ENCODE measurements around the gene ACP4. TPM values are rescaled to one million over a fixed set of nuclear protein-coding genes. Genes with fewer than 3 reads are reported as not detected.

The ACP4 gene
- total RNA-seq, 2 experiments from 2014 or later: not detected

DNA sequence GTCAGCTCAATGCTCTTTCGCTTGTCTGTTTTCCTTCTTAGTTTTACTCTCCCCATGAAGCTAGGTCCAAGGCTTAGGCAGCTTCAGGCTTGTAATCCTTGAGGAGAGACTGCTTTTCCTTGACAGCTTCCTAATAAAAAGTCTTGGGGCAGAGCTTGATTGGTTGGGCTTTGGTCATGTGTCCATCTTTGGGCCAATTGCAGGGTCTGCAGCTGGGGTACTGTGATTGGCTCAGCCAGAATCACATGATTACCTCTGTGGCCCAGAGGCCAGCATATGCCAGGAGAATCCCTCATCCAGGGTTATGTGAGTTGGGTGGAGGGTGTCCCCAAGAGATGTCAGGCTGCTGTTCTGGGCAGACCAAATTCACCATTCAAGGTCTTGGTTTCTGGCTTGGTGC is 25.2 kb downstream of the ACP4 start:
- Mint-ChIP-seq H3K27ac (no peak overlapping the region), H3K9me3 (no peaks in the 10 kb centered on the region), H3K4me3 (no peak overlapping the region), H3K27me3 (peaks cover 58% of the 10 kb centered on the region), H3K36me3 (ENCODE audit: low read depth) (peaks cover 3% of the 10 kb centered on the region), H3K4me1 (ENCODE audit: low read depth) (peaks cover 35% of the 10 kb centered on the region)
- DNase-seq (no peak), ATAC-seq (no peak)
- intact Hi-C loops (cut with micrococcal nuclease): no loop called here
- TF ChIP-seq, protein P1, sequence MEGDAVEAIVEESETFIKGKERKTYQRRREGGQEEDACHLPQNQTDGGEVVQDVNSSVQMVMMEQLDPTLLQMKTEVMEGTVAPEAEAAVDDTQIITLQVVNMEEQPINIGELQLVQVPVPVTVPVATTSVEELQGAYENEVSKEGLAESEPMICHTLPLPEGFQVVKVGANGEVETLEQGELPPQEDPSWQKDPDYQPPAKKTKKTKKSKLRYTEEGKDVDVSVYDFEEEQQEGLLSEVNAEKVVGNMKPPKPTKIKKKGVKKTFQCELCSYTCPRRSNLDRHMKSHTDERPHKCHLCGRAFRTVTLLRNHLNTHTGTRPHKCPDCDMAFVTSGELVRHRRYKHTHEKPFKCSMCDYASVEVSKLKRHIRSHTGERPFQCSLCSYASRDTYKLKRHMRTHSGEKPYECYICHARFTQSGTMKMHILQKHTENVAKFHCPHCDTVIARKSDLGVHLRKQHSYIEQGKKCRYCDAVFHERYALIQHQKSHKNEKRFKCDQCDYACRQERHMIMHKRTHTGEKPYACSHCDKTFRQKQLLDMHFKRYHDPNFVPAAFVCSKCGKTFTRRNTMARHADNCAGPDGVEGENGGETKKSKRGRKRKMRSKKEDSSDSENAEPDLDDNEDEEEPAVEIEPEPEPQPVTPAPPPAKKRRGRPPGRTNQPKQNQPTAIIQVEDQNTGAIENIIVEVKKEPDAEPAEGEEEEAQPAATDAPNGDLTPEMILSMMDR (IDR thresholded peaks at IDR 0.05): no peak
- ChIA-PET POLR2A (interaction anchor here (0.7 to 4.6 kb wide), 2 partner anchors 11 to 19 kb away, joined by 3 to 22 read pairs; no protein-coding TSS in a partner anchor), CTCF (interaction anchor here (1.9 kb wide), 1 partner anchor 106 kb away, joined by 7 read pairs; no protein-coding TSS in a partner anchor)

- ChIA-PET CTCF (no interaction called here), POLR2A (interaction anchor here (0.5 to 2.1 kb wide), 4 partner anchors 11 to 27 kb away, joined by 3 to 12 read pairs (median 4); no protein-coding TSS in a partner anchor)
- intact Hi-C loops (cut with micrococcal nuclease): no loop called here
- ATAC-seq (peak; percentile 63), DNase-seq (peak; percentile 73)
- TF ChIP-seq, protein P1 (IDR thresholded peaks at IDR 0.05): no peak
- H3K27me3 Mint-ChIP-seq: peaks cover 73% of the 10 kb centered on the region
- H3K4me3 Mint-ChIP-seq: peak overlapping the region; percentile 70
- peak overlapping the region; percentile 71 for H3K27ac Mint-ChIP-seq
- H3K9me3 Mint-ChIP-seq: no peaks in the 10 kb centered on the region
- peaks cover 40% of the 10 kb centered on the region for H3K4me1 Mint-ChIP-seq (ENCODE audit: low read depth)
- peaks cover 3% of the 10 kb centered on the region for H3K36me3 Mint-ChIP-seq (ENCODE audit: low read depth)
Measured at GRCh38 chr19:50817941-50818858, 28.0 kb downstream of the ACP4 start.

GRCh38 chr19:50818859-50819472 is 28.8 kb downstream of the ACP4 start:
- H3K4me3 Mint-ChIP-seq: peak overlapping the region; percentile 70
- no peak for ATAC-seq
- H3K36me3 Mint-ChIP-seq (ENCODE audit: low read depth): peaks cover 3% of the 10 kb centered on the region
- DNase-seq: no peak
- no peak overlapping the region for H3K27ac Mint-ChIP-seq
- H3K27me3 Mint-ChIP-seq: peaks cover 73% of the 10 kb centered on the region
- TF ChIP-seq, protein P1 (IDR thresholded peaks at IDR 0.05): no peak
- ChIA-PET CTCF (interaction anchor here (1.0 kb wide), 1 partner anchor 8 kb away, joined by 3 read pairs; no protein-coding TSS in a partner anchor), POLR2A (interaction anchor here (1.0 to 2.7 kb wide), 3 partner anchors 14 to 16 kb away, joined by 3 to 12 read pairs (median 9); no protein-coding TSS in a partner anchor)
- H3K9me3 Mint-ChIP-seq: no peaks in the 10 kb centered on the region
- peaks cover 40% of the 10 kb centered on the region for H3K4me1 Mint-ChIP-seq (ENCODE audit: low read depth)
- intact Hi-C loops (cut with micrococcal nuclease): no loop called here

DNA sequence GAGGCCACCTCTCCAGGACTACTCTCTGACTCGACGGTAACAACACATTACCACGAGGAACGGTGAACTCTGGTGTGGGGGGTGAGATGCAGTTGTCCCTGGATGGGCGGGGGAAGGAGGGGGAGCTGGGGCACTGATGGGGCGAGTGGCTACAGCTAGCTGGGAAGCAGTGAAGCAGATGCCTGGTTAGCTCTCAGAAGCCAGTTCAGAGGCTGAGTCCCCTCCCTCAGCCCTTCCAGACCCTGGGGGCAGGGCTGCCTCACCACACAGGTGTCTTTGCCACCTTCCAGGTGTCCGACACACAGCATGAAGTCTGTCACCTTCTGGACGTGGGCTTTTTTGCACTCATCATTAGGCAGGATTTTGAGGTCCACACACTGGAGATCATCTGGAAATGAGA is 29.4 kb downstream of the ACP4 start:
- Mint-ChIP-seq H3K4me1 (ENCODE audit: low read depth) (peaks cover 40% of the 10 kb centered on the region), H3K4me3 (no peak overlapping the region), H3K27ac (no peak overlapping the region), H3K27me3 (peaks cover 74% of the 10 kb centered on the region), H3K9me3 (no peaks in the 10 kb centered on the region), H3K36me3 (ENCODE audit: low read depth) (peaks cover 3% of the 10 kb centered on the region)
- DNase-seq: no peak
- intact Hi-C loops (cut with micrococcal nuclease): no loop called here
- POLR2A ChIA-PET: interaction anchor here (0.6 to 2.7 kb wide), 2 partner anchors 16 to 21 kb away, joined by 3 to 9 read pairs; no protein-coding TSS in a partner anchor
- CTCF ChIA-PET: interaction anchor here (1.0 kb wide), 1 partner anchor 8 kb away, joined by 3 read pairs; no protein-coding TSS in a partner anchor
- TF ChIP-seq, protein P1 (IDR thresholded peaks at IDR 0.05): no peak
- ATAC-seq: no peak
